DMS114 treated with DMSO at 0.1 percent for 48 hours (cell line): ENCODE results near the gene YIPF4.
A peak's percentile ranks its signal among the peaks of the same experiment; 100 is the strongest.
"Not testable (repeated sequence)": the region's sequence is repeated elsewhere in the genome, so short reads cannot be mapped to it uniquely, and the experiment has no call there.

ENCODE experiments used
- DNase-seq: peaks from one replicate; lab custom pipeline; 2025; ENCODE audit not compliant: unreplicated experiment; lab: John Stamatoyannopoulos, UW

Gene YIPF4

DNA sequence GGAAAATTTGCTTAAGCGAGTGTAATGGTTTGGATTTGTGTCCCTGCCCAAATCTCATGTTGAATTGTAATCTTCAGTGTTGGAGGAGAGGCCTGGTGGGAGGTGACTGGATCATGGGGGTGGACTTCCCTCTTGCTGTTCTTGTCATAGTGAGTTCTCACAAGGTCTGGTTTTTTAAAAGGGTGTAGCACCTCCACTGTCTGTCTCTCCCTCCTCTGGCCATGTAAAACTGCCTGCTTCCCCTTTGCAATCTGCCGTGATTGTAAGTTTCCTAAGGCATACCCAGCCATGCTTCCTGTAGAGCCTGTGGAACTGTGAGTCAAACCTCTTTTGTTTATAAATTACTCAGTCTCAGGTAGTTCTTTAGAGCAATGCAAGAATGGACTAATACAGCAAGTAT is 6.6 kb downstream of the YIPF4 start:
- DNase-seq: no peak

GRCh38 chr2:32289165-32289999 is 11.7 kb downstream of the YIPF4 start:
- no peak for DNase-seq

GRCh38 chr2:32290000-32290339 is 12.3 kb downstream of the YIPF4 start:
- no peak for DNase-seq

DNA sequence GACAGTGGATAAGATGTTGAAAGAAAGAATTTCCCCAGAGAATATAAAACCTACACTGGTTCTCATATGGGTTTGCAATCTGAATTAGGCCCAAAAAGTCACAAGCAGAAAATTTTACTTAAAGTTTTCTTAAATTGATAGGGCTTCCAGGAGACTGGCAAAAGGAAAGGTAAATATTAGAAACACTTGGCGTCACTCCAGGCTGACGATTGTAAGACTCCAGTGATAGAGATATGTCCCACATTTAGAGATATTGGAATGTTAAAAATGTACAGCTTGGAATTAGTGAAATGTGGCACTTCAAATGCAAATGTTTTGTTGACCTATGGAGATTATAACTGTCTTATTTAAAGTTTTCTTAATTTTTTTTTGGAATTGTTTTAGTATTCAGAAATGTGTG is 14.0 kb downstream of the YIPF4 start:
- DNase-seq: no peak

GRCh38 chr2:32293493-32293892 is 15.8 kb downstream of the YIPF4 start:
- not testable (repeated sequence) for DNase-seq

DNA sequence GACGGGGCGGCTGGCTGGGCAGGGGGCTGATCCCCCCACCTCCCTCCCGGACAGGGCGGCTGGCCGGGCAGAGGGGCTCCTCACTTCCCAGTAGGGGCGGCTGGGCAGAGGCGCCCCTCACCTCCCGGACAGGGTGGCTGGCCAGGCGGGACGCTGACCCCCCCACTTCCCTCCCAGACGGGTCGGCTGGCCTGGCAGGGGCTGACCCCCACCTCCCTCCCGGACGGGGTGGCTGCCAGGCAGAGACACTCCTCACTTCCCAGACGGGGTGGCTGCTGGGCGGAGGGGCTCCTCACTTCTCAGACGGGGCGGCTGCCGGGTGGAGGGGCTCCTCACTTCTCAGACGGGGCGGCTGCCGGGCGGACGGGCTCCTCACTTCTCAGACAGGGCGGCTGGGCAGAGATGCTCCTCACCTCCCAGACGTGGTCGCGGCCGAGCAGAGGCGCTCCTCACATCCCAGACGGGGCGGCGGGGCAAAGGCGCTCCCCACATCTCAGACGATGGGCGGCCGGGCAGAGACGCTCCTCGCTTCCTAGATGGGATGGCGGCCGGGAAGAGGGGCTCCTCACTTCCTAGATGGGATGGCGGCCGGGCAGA is 16.4 kb downstream of the YIPF4 start:
- not testable (repeated sequence) for DNase-seq

DNA sequence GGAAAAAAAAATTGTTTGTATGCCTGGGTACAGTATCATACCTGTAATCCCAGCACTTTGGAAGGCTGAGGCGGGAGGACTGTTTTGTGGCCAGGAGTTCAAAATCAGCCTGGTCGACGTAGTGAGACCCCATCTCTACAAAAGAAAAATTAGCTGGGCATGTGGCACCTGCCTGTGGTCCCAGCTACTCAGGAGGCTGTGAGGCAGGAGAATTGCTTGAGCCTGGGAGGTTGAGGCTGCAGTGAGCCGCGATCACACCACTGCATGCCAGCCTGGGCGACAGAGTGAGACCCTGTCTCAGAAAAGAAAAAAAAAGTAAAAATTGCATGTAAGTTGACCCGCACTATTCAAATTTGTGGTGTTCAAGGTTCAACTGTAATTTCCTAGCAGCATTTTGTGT is 32.9 kb downstream of the YIPF4 start:
- no peak for DNase-seq

DNA sequence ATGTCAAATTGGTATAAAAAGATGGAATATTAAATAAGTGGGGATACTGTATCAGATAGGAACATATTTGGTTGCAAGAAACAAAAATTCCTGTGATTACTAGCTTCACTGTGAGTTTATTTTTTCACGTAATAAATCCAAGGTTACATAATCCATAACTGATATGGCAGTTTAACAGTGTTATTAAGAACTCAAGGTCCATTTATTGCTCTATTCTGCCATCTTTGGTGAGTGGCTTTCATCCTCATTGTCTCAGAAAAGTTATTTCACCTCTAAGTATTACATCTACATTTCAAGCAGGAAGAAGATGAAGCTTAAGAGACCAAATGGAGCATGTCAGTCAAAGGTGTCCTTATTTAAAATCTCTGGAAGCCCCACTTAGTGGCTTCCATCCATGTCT is 37.2 kb downstream of the YIPF4 start:
- no peak for DNase-seq

DNA sequence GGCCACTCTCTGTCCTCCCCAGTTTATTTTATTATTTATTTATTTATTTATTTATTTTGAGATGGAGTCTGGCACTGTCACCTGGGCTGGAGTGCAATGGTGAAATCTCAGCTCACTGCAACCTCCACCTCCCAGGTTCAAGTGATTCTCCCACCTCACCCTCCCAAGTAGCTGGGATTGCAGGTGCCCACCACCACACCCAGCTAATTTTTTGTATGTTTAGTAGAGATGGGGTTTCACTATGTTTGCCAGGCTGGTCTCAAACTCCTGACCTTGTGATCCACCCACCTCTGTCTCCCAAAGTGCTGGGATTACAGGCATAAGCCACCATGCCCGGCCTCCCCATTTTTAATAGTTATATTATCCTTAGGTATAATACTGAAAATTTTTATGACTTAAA is 51.0 kb downstream of the YIPF4 start:
- not testable (repeated sequence) for DNase-seq

DNA sequence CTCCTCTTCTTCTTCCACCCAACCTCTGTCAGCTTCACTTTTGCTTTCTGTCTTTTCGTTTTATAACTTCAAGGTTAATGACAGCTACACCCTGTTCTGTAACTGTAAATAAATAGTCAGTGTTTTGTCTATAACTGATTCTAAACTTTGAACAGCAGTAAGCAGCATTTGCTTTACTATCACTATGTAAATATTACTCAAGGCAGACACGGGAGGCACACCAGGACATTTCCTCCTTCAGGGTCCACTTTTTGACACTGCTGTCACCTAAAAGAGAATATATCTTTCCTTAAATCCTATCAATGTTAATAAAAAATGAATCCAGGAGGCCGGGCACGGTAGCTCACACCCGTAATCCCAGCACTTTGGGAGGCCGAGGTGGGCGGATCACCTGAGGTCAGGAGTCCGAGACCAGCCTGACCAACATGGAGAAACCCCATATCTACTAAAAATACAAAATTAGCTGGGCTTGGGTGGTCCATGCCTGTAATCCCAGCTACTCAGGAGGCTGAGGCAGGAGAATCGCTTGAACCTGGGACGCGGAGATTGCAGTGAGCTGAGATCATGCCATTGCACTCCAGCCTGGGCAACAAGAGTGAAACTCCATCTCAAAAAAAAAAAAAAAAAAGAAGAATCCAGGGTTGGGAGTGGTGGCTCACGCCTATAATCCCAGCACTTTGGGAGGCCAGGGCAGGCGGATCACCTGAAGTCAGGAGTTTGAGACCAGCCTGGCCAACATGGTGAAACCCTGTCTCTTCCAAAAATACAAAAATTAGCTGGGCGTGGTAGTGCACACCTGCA is 51.7 kb downstream of the YIPF4 start:
- not testable (repeated sequence) for DNase-seq

- no peak for DNase-seq
Observed at GRCh38 chr2:32330136-32330535, 52.4 kb downstream of the YIPF4 start.

DNA sequence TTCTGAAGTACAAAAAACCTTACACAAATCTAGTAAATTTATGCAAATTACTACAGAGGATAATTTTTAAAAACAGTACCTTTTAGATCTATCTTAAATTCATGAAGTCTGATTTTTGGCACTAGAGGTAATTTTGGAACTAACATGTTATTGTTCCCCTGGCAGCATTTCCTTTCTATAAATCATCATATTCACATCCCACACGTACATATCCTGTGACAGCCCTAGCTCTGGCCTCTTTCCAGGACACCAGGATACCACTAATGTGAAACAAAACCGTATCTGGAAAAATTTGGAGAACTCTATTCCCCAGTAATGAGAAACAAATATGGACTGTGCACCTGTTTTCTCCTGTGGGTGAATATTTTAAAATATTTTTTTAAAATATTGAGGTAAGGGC is 65.1 kb downstream of the YIPF4 start:
- no peak for DNase-seq

DNA sequence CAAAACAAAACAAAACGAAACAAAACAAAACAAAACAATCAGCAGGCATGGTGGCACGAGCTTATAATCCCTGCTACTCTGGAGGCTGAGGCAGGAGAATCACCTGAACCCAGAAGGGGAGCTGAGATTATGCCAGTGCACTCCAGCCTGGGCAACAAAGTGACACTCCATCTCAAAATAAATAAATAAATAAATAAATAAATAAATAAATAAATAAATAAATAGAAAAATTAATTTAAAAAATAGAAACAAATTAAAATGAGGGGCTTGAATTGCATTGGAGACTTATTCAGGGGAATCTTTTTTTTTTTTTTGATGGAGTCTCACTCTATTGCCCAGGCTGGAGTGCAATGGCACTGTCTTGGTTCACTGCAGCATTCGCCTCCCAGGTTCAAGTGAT is 73.1 kb downstream of the YIPF4 start:
- DNase-seq: not testable (repeated sequence)

DNA sequence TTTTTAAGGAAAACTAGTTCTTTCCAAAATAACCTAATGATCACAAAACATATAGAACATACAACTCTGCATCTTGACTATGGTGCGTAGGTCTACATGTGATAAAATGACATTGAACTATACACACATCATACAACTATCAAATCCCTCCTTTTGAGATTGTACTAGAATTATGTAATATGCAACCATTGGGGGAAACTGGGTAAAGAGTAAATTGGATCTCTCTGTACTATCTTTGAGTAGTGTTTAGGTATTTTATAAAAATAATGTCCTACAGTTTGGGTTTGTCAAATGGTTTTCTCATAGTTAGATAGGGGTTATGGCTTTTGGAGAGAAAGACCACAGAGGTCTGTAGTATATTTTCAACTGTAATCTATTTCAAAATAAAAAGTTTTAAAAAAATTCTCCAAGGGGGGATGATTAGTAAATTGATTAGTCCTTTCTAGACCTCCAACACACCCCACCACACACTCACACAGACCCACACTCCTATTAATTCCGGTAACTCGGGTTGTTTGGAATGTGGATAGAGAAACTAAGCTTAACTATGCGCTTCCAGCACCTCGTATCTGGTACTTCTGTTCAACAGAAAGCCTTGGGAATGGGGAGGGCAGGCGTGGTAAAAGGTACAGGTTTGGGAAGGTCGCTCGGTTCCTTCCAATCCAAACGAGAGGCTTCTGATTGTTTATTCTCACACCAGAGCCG is 78.4 kb downstream of the YIPF4 start:
- DNase-seq: peak; percentile 27

DNA sequence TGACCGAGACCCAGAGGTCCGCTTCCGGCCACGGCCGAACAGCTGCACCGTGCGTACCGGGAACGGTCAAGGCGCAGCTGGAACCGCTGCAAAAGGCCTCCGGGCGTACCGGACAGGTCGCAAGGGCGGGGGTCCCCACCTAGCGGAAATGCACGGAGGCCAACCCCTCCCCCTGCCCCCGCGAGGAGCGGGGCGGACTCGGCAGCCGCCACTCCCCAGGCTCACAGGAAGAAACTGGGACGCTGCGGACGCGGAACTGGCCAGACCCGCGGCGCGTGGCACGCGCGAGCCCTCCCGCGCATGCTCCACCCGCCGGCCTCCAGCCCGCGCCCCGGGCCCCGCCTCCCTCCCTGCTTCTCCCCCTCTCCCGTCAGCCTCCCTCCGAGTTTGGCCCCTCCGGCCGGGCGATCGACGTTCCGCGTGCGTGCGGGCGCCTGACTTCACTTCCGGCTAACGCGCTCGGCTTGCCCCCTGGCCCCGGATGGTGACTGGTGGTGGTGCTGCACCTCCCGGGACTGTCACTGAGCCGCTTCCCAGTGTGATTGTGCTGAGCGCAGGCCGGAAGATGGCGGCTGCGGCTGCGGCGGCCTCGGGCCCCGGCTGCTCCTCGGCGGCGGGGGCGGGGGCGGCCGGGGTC is 79.1 kb downstream of the YIPF4 start, which contains the start of gene BIRC6:
TSS of gene BIRC6 (plus strand) at position 343 of the 637 bp plus-strand sequence. CDS start at position 482, 139 bp downstream.
- peak; percentile 88 for DNase-seq

GRCh38 chr2:32357318-32358110 is 79.8 kb downstream of the YIPF4 start:
- DNase-seq: no peak

- no peak for DNase-seq
Observed at GRCh38 chr2:32358111-32358482, 80.4 kb downstream of the YIPF4 start.

GRCh38 chr2:32360416-32360815 is 82.7 kb downstream of the YIPF4 start:
- no peak for DNase-seq

DNA sequence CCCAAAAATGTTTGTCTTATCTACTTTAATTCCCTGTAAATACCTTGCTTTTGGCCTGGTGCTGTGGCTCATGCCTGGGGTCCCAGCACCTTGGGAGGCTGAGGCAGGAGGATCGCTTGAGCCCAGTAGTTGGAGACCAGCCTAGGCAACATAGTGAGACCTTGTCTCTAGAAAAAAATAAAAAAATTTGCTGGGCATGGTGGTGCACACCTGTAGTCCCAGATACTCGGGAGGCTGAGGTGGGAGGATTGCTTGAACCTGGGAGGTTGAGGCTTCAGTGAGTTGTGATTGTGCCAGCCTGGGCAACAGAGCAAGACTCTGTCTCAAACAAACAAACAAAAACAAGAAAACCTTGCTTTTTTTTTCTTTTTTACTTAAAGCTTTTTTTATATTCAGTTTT is 85.3 kb downstream of the YIPF4 start:
- not testable (repeated sequence) for DNase-seq

- DNase-seq: no peak
Observed at GRCh38 chr2:32363597-32363996, 85.9 kb downstream of the YIPF4 start.
